NCI-H2107 treated with DMSO at 0.1 percent for 48 hours (cell line): ENCODE measurements around the gene C2orf78.

Source experiments
- DNase-seq: peaks from one replicate; lab custom pipeline; 2025; ENCODE audit not compliant: unreplicated experiment; lab: John Stamatoyannopoulos, UW

The C2orf78 gene

DNA sequence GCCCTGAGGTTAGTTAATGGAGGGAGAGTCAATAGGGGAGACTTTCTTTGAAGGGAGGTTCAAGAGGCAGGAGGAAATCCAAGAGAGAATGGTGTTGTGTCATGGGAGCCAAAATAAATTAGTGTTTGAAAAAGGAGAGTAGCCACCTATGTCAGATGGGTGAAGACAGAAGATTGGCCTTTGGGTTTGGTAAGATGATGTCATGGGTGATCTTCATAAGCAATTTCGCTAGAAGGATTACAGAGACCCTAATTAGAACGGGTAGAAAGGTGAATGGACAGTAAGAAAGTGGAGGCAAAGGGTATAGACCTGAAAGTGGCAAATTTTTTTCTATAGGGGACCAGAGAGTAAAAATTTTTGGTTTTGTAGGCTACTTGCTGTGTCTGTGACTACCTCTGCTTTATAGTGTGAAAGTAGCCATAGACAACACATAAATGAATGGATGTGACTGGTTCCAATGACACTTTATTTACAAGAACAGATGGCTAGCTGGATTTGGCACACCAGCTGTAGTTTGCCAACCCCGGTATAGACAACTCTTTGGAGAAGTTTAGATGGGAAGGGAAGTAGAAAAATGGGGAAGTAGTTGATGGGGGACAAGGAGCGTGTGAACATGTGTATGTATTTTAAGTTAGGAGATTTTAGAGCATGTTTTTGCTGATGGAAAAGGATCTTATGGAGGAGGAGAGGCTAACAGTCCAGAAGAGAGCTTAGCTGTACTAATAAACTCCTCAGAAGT, 54.0 kb downstream of the C2orf78 start:
- no peak for DNase-seq

- no peak for DNase-seq
Observed at GRCh38 chr2:73838889-73839534, 55.0 kb downstream of the C2orf78 start.

- no peak for DNase-seq
Observed at GRCh38 chr2:73839653-73840411, 55.8 kb downstream of the C2orf78 start.

DNA sequence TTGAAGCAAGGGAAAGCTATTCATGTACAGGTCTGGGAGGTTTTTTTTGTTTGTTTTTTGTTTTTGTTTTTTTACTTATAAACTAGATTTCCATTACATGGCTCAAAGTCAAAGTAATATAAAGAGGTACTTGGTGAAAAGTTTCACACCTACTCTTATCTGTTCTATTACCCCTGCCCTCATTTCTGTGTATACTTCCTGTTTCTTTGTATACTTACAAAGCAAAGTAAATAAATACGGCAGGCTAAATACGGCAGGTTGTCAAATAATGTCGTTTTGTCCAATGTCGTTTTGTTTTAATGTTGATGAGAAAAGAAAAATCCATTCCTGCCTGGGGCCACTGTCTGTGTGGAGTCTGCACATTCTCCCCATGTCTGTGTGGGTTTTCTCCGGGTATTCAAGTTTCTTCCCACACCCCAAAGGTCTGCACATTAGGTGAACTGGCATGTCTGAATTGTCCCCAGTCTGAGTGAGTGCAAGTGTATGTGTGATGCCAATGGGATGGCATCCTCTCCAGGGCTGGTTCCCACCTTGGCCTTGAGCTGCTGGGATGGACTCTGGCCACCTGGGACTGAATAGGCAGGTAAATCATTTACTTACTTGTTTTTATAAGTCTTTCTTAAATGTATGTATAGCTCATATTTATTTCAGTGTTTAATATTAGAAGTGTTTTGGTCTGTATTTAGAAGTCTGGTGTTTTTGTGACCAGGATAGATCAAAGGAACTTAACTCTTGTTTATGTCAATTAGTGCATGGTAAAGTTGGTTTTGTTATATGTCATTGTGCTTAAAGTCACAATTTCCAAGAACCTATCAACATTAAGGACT, 58.1 kb downstream of the C2orf78 start:
- DNase-seq = no peak

- DNase-seq = no peak
Observed at GRCh38 chr2:73842739-73843019, 58.7 kb downstream of the C2orf78 start.

GRCh38 chr2:73844087-73844486, 60.1 kb downstream of the C2orf78 start:
- DNase-seq = no peak

- peak; percentile 92 for DNase-seq
Observed at GRCh38 chr2:73850009-73850408, 66.0 kb downstream of the C2orf78 start.

DNA sequence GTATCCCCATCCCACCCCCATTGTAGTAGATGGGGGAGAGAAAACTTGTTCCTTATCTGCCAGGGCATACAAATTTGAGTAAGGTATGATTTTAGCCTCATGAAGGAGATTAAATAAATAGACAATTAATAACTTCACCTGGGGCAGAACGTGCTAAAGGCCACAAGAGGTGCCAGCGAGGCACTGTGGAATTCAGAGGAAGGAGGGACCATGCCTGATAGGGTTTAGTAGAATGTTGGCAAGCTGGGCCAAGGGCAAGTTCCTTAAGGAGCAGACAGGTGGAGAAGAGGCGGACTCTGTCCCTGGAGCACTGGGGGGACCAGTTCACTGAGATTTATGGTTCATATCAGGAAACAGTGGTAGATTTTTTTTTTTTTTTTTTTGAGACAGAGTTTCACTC, 67.3 kb downstream of the C2orf78 start:
- no peak for DNase-seq

DNA sequence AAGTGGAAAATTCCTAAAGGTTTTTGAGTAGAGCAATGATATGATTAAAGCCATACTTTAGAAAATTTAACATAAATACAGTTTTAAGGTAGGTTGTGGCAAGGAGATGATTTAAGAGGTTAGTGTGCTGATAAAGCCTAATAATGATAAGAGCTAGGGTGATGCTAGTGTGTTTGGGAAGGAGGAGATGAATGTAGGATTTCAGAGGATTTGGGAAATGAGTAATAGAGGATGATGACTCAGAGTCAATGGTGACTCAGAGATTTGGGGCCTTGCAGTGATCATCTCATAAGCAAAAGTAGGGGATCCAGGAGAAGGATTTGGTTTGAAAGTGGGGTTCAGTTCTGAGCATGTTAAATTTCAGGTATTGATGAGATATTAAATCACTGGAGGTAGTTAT, 68.0 kb downstream of the C2orf78 start:
- no peak for DNase-seq

GRCh38 chr2:73855526-73855925, 71.5 kb downstream of the C2orf78 start:
- DNase-seq = no peak

- DNase-seq = no peak
Observed at GRCh38 chr2:73856214-73856613, 72.2 kb downstream of the C2orf78 start.

DNA sequence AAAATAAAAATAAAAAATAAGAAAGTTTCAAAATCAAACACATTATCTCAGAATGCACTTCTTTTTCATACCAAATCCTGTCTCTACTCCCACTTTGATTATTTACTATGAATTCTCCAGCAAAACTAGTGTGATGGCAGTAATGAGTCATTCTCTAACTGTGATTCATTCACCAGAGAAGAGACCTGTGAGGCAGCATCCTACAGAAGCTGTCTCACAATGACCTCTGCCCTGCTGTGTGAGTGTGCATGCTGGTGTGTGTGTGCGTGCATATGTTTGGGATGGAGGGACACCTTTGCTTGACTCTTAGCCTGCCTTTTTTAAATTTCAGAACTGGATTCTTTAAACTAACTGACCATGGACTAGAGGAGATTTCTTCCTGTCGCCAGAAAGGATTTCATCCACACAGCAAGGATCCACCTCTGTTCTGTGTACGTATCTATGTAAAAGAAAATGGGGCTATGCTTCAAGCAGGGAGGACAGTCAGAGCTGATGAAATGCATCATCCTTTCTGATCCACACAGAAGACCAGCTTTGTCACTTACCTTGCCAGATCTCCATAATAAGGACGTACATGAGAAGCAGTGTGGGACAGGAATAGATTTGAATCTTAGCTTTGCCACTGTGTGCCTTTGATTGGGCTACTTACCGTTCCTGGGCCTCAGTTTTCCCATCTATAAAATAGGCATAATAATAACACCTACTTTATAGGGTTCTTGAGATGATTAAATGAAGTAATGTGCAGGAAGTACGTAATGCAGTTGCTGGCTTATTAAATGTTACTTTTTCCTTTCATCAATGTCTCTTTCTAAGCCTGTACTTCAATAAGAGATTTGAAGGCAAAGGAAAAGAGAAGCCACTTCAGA, 76.0 kb downstream of the C2orf78 start:
- no peak for DNase-seq

DNA sequence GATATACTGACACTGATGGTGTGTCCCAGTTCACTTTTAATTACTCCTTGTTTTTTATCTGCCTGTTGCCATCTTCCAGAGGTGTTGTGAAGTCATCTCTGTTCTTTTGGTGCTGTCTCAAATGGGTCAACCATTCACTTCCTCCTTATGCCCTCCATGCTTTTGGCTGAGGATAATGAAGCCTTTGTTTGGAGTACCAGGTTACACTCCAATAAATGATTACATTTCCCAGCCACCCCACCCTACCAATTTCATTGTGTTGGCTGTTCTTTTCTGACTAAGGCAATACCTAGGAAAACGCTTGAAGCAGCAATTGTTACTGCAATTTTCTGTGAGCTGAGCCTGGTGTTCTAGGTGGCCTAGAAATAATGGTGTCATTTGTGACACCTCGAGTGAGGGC, 79.0 kb downstream of the C2orf78 start:
- no peak for DNase-seq
